Hematopoietic multipotent progenitor cell treated with erythropoietin and hydrocortisone succinate and interleukin-3 and kit ligand, for 17 days (in vitro differentiated cells): Measurements from ENCODE around the gene BLOC1S4.
"Not testable (repeated sequence)": the region's sequence is repeated elsewhere in the genome, so short reads cannot be mapped to it uniquely, and the experiment has no call there.

ENCODE experiments used
- DNase-seq: peaks from one replicate; pipeline ENCODE4 v3.0.0-alpha.2; 2015; ENCODE audit warnings: low spot score

Gene BLOC1S4

DNA sequence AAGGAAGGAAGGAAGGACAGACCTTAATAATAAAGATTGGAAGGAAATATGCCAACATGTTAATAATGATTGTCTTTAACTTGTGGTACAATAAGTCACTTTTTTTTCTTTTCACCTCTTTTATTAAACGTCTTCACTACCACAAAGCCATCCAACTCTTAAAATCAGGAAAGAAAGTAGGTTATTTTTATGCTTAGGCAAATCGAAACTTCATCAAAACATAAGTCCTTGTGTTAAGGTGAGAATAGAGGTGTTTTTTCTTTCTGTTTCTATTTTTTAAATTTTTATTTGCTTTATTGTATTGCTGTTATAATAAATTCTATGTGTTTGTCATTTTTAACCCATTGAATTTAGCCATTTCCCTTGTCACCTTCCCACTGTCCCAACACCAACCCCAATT, 26.5 kb downstream of the BLOC1S4 start:
- no peak for DNase-seq

DNA sequence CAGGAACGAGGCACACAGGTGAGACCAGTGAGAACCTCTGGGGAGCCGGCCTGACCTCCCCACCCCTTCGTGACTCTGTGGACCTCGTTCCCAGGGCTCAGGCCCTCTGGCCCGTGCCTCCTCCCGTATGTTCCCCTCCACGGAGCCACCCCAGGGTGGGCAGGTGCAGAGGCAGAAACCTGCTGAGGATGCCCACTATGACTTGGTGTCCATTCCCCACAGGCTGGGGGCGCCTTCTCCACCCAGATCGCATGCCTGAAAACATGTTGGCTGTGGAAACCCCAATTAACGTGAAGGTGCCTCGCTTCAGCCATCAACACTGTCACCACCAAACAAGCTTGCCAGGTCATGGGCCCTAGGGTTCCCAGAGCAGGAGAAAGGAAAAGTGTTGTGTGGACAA, 27.0 kb downstream of the BLOC1S4 start:
- DNase-seq, result no peak

DNA sequence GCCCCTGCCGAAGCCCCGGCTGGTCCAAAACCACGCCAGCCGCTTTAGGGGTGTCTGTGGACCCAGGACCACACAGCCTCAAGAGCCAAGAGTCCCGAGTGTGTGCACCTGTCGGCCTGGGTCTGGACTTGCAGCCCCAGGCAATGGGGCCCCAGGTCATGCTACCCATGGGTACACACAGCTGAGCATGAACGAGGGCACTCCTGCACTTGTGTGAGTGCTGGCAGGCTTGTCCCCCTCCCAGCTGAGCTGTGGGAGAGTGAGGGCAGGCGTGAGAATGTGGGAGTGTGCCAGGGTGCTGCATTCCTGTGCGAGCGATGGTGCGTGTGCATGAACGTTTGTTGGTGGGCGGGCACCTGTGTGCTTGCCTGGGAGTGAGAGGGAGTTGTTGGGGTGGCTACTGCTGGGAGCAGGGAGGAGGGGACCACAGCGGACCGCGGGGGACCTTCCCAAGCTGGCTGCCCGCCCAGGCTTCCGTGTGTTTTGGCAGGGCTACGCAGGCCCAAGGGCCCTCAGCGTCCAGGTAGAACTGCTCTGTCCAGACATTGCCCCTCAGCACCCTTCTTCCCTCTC, 30.8 kb downstream of the BLOC1S4 start:
- DNase-seq, result no peak

DNA sequence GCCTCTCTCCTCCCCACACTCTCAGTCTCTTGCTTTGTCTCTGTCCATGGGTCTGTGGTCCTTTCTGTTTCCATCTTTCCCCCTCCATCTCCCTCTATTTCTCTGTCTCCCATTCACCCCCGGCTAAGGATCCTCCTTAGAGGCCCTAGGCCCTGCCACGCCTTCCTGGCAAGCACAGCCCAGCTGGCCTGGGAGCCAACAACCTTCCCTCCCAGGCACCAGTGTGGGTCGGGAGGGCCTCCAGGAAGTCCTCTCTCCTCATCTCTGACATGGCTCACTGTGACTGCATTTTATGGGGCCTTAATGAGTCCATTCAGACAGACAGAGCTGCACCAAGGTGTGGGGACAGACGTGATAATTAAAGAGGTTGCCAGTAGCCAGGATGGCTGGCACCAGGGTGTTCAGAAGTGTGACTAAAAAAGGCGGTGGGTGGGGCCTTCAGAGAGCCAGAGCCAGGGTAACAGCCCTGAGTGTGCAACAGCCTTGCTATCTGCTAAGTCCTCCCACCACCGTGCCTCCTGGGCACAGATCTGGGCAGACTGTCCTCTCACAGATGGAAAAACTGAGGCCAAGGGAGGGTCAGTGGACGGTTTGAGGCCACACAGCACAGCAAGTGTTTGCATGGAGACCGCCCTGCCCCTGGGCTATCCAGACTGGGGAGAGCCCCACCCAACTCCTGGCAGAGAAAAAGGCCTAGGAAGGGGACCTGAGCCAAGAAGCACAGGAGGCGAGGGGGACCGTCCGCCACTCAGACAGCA, 31.5 kb downstream of the BLOC1S4 start:
- DNase-seq, result peak; percentile 84

DNA sequence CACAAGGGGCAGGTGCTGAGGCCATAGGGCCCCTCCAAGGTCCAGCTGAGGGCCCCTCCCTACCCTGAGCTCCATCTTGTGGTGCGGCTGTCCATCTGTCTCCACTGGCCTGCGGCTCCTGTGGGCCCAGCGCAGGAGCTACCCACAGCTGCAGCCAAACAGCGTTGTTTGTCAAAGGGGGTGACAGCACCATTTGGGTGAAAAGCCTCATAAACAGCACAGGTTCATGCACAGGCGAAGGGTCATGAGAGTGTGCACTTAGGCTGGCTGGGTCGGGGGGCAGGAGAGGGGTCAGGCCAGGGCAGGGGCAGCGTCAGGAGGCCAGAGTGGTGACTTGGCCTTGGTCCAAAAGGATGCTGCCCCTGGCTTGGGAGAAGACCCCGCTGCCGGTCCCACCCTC, 32.3 kb downstream of the BLOC1S4 start:
- DNase-seq, result no peak

DNA sequence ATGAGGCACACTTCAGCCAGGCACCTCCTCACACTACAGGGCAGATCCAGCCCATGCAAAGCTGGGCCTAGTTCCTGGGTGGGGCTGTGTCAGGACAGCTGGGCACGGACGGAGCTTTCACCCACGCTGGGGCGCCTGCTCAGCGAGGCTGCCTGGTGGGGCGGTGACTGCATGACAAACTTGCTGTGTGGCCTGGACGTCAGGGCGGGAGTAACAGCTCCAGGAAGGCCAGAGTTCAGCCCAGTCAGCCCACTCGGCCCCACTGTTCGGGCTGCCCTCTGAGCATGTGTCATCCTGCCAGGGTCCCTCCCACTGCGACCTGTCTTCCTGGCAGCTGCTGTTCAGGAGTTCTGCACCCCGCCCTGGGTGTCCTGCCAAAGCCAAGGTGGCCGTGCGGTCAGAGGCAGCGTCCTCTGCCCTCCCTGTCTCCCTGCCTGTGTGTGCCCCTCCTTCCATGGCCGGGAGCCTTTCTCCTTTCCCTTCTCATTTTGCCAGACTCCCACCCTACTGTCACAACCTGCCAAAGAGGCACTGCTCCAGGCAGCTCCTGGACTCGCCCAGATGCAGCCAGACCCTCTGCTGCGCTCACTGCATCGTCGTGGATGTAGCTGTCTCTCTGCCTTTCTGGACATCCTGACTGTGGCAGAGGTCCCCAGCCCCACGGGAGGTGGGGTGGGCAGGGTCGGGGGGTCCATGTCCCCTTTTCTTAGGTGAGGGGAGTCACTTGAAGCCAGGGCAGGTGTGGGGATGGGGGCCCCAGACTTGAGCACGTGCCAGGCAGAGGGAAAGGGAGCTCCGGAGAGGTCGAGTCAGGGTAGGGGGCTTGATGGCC, 33.6 kb downstream of the BLOC1S4 start:
- peak; percentile 73 for DNase-seq

DNA sequence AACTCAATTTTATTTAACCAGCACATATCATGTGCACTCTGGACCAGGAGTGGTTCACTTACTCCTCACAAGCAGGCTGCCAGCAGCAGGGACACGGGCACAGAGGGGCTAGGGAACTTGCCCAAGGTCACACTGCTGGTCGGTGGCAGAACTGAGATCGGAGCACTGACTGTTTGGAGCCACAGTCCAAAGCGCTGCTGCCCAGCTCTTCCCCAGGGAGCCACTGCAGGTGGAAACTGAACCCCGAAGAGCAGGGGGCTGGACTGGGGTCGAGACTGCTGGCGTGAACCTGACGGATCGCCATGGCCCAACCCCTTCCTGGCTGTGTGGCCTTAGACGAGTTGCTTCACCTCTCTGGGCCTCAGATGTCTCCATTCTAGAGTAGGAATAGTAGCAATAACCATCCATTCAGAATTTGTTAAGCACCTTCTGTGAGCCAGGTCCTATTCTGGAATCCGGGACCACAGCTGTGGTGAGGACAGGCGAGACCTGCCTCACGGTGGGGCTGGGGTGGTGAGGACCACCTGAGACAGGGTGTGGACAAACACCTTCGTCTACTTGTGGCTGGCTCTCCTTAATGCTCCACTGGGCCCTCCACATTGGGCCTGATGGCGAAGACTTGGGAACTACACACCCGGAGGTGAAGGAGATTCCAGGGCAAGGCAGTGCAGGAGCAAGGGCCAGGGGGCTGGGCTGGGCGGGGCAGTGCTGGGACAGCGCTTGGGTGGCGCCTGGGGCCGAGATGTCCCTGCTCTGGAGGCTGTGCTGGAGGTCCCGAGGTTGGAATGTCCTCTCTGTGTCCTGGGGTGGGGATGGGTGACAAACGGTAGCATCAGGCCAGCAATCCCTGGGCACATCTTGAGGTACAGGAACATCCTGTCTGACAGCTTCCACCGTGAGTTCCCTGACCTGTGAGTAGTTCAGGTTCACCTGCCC, 34.6 kb downstream of the BLOC1S4 start:
- no peak for DNase-seq

DNA sequence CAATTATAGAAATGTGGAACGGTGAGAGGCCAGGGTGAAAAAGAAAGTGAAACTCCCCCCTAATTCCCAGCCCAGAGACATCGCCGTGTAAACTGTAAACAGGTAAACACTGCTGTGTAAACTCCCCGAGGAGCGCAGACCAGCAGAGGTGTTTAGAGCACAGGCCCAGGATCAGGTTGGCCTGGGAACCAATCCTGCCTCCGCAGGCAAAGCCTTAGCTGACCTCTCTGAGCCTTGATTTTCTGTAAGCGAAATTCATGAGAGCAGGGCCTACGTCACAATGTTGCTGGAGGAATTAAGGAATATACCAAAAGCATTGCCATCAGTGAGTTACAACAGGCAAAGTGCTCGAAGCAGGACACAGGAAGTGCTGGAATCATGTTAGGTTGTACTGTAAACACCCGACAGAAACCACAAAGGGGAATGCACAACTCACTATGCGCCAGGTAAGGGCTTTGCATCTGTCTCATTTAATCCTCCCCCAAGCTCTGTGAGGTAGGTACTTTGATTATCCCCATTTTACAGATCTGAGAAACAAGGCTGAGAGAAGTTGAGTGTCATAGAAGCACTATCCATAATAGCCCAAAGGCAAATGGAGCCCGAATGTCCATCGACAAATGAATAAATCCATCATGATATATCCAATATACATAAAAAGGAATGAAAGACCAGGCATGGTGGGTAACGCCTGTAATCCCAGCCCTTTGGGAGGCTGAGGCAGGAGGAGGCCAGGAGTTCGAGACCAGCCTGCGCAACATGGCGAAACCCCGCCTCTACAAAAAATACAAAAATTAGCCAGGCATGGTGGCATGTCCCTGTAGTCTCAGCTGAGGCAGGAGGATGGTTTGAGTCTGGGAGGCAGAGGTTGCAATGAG, 35.9 kb downstream of the BLOC1S4 start:
- no peak for DNase-seq

DNA sequence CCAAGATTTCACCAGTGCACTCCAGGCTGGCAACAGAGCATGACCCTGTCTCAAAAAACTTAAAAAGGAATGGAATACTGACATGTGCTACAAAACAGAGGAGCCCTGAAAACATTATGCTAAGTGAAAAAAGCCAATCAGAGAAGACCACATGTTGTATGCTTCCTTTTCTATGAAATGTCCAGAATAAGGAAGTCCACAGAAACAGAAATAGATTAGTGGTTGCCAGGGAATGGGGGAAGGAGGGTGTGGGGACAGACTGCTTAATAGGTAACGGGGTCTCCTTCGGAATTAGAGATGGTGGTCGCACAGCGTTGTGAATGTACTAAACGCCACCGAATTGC, 36.5 kb downstream of the BLOC1S4 start:
- no peak for DNase-seq

DNA sequence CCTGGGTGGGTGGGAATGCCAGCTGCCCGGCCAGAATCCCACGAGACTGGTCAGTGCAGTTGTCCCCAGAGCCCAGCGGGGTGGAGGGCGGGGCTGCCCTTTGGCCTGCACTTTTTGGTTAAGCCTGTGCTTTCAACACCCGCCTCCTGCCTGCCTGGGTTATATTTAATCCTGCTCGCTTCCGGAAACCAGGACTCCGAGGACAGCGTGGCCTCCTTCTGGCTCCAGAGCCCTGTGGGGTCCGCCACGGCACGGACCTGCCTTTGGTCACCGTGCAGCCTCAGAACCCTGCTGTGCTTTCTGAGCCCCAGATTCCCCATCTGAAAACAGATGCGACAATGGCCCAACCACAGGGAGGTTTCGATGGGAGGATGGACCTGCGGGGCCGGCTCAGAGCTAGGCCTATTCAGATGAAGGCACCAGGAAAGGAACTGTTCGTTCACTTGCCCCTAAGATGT, 37.2 kb downstream of the BLOC1S4 start:
- no peak for DNase-seq

DNA sequence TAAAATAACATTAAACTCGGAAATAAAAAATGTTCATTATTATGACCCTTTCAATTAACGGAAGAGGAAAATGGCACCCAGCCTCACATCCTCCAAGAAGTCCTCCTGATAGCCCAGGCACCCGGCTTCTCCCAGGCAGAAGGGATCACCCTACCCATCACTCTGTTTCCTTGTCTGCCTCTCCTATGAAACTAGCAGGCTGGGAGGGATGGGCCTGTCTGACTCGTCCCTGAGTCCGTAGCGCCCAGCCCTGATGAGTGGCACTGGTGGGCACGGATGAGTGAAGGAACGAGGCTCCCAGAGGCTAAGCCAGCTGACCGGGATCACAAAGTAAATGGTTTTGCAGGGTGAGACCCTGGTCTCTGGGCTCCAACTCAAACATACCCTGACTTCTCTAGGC, 37.9 kb downstream of the BLOC1S4 start:
- no peak for DNase-seq

DNA sequence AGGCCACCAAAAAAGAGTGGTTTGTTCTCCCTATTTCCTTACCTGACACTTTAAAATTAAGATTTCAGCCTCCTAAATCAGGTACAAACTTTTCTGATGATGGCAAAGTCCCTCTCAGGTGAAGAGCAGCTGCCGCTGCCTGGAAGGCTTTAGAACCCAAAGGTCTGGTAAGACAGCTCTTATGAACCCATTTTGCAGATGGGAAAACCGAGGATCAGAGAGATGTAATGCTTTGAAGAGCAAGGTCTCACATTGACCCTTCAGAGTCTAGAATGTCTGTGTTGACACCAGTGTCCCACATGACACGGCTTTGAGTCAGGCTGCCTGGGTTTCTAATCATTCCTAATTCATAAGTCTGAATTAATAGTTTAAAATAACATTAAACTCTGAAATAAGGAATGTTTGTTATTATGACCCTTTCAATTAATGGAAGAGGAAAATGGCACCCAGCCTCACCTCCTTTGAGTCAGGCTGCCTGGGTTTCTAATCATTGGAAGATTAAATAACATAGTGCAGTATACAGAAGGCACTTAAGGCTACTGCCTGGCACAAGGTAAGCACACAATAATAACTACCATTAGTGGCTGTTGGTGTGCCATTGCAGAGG, 38.6 kb downstream of the BLOC1S4 start:
- DNase-seq, result no peak

DNA sequence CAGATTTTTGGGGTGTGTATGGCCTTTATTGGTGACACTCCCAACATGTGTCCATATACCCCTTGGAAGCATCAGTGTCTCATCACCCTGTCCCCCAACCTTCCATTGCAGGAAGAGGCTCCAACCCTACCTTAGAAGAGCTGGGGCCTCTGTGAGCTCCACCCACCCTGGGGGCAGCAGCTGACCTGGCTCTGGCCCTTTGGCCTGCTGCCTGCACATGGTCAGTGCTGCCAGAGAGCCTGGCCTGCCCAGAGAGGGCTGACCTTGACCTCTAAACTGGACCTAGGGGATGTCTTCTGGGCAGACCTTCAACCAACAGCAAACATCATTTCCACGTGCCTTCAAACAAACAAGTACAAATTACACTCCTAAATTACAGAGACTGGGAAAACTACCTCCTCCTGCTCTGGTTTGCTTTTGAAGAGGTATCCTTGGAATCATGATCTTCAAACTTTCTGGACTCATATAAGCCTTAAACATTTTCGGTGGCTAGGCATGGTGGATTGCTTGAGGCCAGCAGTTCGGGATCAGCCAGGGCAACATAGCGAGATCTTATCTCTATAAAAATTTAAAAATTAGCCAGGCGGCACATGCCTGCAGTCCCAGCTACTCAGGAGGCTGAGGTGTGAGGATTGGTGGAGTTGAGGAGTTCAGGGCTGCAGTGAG, 39.2 kb downstream of the BLOC1S4 start:
- no peak for DNase-seq

DNA sequence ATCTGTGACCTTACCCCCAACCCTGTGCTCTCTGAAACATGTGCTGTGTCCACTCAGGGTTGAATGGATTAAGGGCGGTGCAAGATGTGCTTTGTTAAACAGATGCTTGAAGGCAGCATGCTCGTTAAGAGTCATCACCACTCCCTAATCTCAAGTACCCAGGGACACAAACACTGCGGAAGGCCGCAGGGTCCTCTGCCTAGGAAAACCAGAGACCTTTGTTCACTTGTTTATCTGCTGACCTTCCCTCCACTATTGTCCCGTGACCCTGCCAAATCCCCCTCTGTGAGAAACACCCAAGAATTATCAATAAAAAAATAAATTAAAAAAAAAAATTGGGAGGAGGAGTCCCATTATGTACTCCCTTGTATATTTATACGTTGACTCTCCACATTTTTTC, 40.4 kb downstream of the BLOC1S4 start:
- not testable (repeated sequence) for DNase-seq

DNA sequence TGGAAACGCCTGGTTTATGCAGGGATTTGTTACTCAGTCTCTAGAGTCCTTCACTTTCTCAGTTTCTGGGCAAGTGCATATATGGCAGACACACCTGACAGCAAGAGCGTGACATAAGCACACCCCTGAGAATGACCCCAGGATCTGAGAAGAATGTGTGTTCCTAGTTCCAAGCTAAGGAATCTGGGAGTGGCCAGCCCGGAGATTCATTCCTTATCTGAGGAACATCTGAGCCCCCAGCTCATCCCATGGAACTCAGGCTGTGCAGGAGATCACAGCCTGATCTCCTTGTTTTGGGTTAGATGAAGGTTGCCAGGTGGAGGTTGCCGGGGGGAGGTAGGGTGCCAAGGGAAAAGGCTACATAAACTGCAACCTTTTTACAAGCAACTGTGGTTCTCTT, 42.8 kb downstream of the BLOC1S4 start:
- DNase-seq, result no peak

DNA sequence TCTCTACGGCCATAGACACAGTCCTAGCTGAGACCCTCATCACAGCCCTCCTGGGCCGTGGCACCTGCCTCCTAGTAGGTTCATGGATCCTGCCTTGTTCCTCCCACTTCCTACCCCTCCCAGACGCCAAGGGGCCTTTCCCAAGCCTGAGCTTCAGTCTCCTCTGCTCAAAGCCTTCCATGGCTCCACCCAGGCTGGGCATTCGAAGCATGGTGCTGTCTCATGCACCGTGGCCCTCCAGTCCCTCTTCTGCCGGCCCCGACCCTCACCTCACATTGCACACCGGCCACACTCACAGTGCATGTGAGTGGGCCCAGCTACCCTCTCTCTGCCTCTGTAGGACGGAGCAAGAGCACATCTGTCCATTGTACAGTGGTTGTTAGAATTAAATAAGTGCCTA, 44.9 kb downstream of the BLOC1S4 start:
- no peak for DNase-seq

DNA sequence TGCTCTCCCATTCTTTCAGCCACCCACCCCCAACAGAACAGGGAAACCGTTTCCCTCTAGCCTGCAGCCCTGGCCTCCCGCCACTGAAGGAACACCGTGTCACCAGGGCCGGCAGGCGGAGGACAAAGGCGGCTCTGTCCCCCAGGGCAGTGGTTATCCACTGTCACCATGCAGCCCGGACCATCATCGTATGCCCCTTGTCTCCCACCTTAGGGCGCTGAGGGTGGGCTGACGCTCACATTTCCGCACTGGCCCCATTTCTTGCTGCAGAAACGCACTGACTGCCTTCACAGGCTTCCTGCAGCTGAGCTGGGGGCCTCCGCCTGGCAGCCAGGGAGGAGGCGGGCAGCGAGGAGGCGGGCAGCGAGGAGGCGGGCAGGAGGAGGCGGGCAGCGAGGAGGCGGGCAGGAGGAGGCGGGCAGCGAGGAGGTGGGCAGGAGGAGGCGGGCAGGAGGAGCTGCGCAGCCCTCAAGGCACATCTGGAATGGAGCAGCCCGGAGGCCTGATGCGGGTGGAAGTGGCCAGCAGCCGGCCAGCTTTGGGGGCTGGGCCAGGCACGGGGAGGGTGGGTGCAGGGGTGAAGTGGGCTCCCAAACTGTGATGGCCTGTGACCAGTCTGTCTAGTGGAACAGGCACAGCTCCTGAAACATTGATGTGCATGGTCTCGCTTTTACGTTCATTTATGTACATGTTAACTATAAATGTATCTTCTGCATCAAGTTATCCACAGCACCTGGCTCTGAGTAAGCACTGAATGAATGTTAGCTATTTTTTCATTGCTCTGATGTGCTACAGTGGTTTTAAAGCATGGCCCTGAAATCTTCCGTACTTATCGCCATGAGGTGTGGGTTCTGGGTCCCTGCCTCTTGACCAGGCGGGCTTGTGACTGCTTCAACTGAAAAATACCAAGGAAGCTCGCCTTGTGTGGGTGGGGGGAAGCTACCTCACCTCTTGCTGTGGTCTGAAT, 46.0 kb downstream of the BLOC1S4 start:
- DNase-seq, result peak; percentile 40

DNA sequence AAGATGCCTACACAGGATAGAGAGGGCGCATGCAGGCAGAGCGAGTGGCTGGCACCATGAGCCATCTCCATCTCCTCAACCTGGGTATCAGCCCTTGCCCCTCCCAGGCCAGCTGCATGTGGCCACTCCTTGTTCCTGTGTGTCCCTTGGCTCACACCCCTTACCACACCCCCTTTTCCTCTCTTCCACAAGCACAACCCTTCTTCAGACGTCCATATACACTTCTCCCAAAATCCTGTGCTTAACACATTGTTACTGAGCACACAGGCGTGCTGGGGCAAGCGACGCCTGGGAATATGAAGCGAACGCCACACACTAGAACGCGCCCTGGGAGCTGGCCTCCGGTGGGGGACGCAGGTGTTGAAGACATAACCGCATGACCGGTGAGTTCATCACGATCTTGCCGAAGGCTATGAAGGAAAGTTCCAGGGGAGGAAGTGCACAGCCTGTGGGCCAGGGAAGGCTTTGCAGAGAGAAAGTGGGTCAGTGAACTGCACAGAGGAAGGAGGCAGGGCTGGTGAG, 47.4 kb downstream of the BLOC1S4 start:
- DNase-seq, result no peak
